ENCODE results near the gene GANC.

The GANC gene

GRCh38 chr15:42385206-42385979, 112.4 kb downstream of the GANC start:
- TF ChIP-seq MYC (IDR thresholded peaks at IDR 0.05; ENCODE audit: low read depth, low read length) (no peak), POLR2A (IDR thresholded peaks at IDR 0.05; ENCODE audit: extremely low read depth, insufficient read length) (no peak), CTCF (IDR thresholded peaks at IDR 0.05; ENCODE audit: low read depth, low read length) (peak; percentile 91), MAX (IDR thresholded peaks at IDR 0.05; ENCODE audit: low read depth, low read length) (no peak)
- peak; percentile 76 for DNase-seq (ENCODE audit: low read depth)
- H3K4me3 ChIP-seq (ENCODE audit: low read depth, low read length) = no peak overlapping the region

GRCh38 chr15:42385980-42386700, 113.1 kb downstream of the GANC start:
- DNase-seq (ENCODE audit: low read depth) = no peak
- no peak overlapping the region for H3K4me3 ChIP-seq (ENCODE audit: low read depth, low read length)
- TF ChIP-seq POLR2A (IDR thresholded peaks at IDR 0.05; ENCODE audit: extremely low read depth, insufficient read length) = no peak
- no peak for TF ChIP-seq MAX (IDR thresholded peaks at IDR 0.05; ENCODE audit: low read depth, low read length)
- TF ChIP-seq CTCF (IDR thresholded peaks at IDR 0.05; ENCODE audit: low read depth, low read length) = no peak
- TF ChIP-seq MYC (IDR thresholded peaks at IDR 0.05; ENCODE audit: low read depth, low read length) = no peak

- H3K4me3 ChIP-seq (ENCODE audit: low read depth, low read length) = no peak overlapping the region
- DNase-seq (ENCODE audit: low read depth) = no peak
- no peak for TF ChIP-seq CTCF (IDR thresholded peaks at IDR 0.05; ENCODE audit: low read depth, low read length)
Observed at GRCh38 chr15:42387603-42388002, 114.6 kb downstream of the GANC start.

- TF ChIP-seq MYC (IDR thresholded peaks at IDR 0.05; ENCODE audit: low read depth, low read length) (no peak), POLR2A (IDR thresholded peaks at IDR 0.05; ENCODE audit: extremely low read depth, insufficient read length) (no peak), MAX (IDR thresholded peaks at IDR 0.05; ENCODE audit: low read depth, low read length) (no peak), CTCF (IDR thresholded peaks at IDR 0.05; ENCODE audit: low read depth, low read length) (no peak)
- DNase-seq (ENCODE audit: low read depth) = no peak
- H3K4me3 ChIP-seq (ENCODE audit: low read depth, low read length) = no peak overlapping the region
Observed at GRCh38 chr15:42392309-42393024, 119.5 kb downstream of the GANC start.

GRCh38 chr15:42394106-42394505, 121.1 kb downstream of the GANC start:
- TF ChIP-seq POLR2A (IDR thresholded peaks at IDR 0.05; ENCODE audit: extremely low read depth, insufficient read length) (no peak), MAX (IDR thresholded peaks at IDR 0.05; ENCODE audit: low read depth, low read length) (no peak), CTCF (IDR thresholded peaks at IDR 0.05; ENCODE audit: low read depth, low read length) (no peak), MYC (IDR thresholded peaks at IDR 0.05; ENCODE audit: low read depth, low read length) (no peak)
- DNase-seq (ENCODE audit: low read depth) = no peak
- no peak overlapping the region for H3K4me3 ChIP-seq (ENCODE audit: low read depth, low read length)
